Psoas muscle (tissue), 8 donors: Measurements from ENCODE around the gene COMMD4. TPM values are rescaled to one million over a fixed set of nuclear protein-coding genes. Genes with fewer than 3 reads are reported as not detected.
"Not testable (repeated sequence)": the region's sequence is repeated elsewhere in the genome, so short reads cannot be mapped to it uniquely, and the experiment has no call there.

Source experiments
- ATAC-seq, 4 donors: fragments of 200-7000 bp; cut with Tn5 transposase; one replicate each; pipeline ENCODE4 v1.9.1; 2020; ENCODE audit warnings: moderate library complexity in 3 of 4, mild to moderate bottlenecking in 2 of 4
- DNase-seq, 2 donors: peaks; one replicate each; pipeline ENCODE4 v3.0.0-alpha.2; 2020
- H3K27ac ChIP-seq: fragments of 200-600 bp; one replicate; pipeline ENCODE4 v1.8.0; 2022
- H3K27me3 ChIP-seq, 3 donors: fragments of 200-600 bp in 1 of 3; one replicate each; pipeline versions ENCODE4 v1.6.1 to v1.8.0; 2013 to 2022; ENCODE audit warnings: low read length in 2 of 3, mild to moderate bottlenecking in 2 of 3, moderate library complexity in 1 of 3; ENCODE audit not compliant: insufficient read depth in 3 of 3
- H3K36me3 ChIP-seq, 2 donors: fragments of 200-600 bp in 1 of 2; one replicate each; pipeline versions ENCODE4 v1.6.1 to v1.8.0; 2013 to 2022; ENCODE audit warnings: low read depth in 1 of 2, mild to moderate bottlenecking in 1 of 2, moderate library complexity in 1 of 2; ENCODE audit not compliant: insufficient read depth in 1 of 2
- H3K4me1 ChIP-seq: fragments of 200-600 bp; one replicate; pipeline ENCODE4 v1.8.0; 2022
- H3K4me3 ChIP-seq: fragments of 200-600 bp; one replicate; pipeline ENCODE4 v1.8.0; 2022; ENCODE audit warnings: mild to moderate bottlenecking
- H3K9me3 ChIP-seq: fragments of 200-600 bp; one replicate; pipeline ENCODE4 v1.8.0; 2022
- WGBS, 3 donors: extraction: QIAGEN DNeasy Blood & Tissue Kit; methylation state at CpG; one replicate each; pipeline versions ENCODE4 v1.1.6 to v1.1.7; 2013; 5-methylcytosine and 5-hydroxymethylcytosine counted together
- intact Hi-C, 2 donors: fragments of 100-400 bp; cut with DNase I; formaldehyde crosslinking; loops; one replicate each; pipeline versions ENCODE4 v1.11.0 to v1.14.2; 2022
- polyA plus RNA-seq, 3 donors: library from polyadenylated mRNA; stranded (reverse); fragments of 200-250 nt; gene quantifications; one replicate each; pipeline ENCODE4 v1.2.3, GENCODE V29; 2013
- total RNA-seq, 4 donors: library from RNA; stranded (reverse); fragmentation: NEBNext Ultra II Directional in 2 of 4; extraction: Animal tissue kit (Norgen Biotek cat#: 25700) in 2 of 4; gene quantifications; one replicate each; pipeline versions ENCODE4 v1.2.1 to v1.2.4, GENCODE V29; 2021 to 2023
- TF ChIP-seq, protein P1 (sequence below): fragments of 200-600 bp; IDR thresholded peaks from one replicate; pipeline ENCODE4 v1.8.0; 2022; ENCODE audit warnings: antibody characterized with exemption
- donor health status: healthy with polysubstance abuse.
- donor health status: DM: no; HTN: no; CAD: no; lungs with moderate emphysema.
- donor health status: Bipolar disorder and iron deficiency.
- donor health status: healthy.
- donor health status: DM: yes; HTN: yes; CAD: no.
- donor health status: DM: no; HTN: no; CAD: no.
- donor health status: DM: no; HTN: no; CAD: no.
- donor health status: DM: yes; HTN: yes; CAD: no.

Gene COMMD4
- total and polyA plus RNA-seq, 7 donors: 20.1 to 30.6 (median 25.3) TPM

GRCh38 chr15:75327005-75327404, 8.9 kb upstream of the COMMD4 start:
- Histone ChIP-seq H3K4me3 (no peak overlapping the region), H3K27me3 (peaks cover 0 to under 1% (median 0%) of the 10 kb centered on the region in 3 donors), H3K4me1 (no peaks in the 10 kb centered on the region), H3K9me3 (no peaks in the 10 kb centered on the region), H3K27ac (no peak overlapping the region), H3K36me3 (no peaks in the 10 kb centered on the region)
- TF ChIP-seq, protein P1, sequence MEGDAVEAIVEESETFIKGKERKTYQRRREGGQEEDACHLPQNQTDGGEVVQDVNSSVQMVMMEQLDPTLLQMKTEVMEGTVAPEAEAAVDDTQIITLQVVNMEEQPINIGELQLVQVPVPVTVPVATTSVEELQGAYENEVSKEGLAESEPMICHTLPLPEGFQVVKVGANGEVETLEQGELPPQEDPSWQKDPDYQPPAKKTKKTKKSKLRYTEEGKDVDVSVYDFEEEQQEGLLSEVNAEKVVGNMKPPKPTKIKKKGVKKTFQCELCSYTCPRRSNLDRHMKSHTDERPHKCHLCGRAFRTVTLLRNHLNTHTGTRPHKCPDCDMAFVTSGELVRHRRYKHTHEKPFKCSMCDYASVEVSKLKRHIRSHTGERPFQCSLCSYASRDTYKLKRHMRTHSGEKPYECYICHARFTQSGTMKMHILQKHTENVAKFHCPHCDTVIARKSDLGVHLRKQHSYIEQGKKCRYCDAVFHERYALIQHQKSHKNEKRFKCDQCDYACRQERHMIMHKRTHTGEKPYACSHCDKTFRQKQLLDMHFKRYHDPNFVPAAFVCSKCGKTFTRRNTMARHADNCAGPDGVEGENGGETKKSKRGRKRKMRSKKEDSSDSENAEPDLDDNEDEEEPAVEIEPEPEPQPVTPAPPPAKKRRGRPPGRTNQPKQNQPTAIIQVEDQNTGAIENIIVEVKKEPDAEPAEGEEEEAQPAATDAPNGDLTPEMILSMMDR: no peak
- DNase-seq (no peak), ATAC-seq (no peak)
- 83 to 85% (median 84%) methylated on average over 4 of the region's 4 CpGs for WGBS, 3 donors
- intact Hi-C loops: no loop called here

DNA sequence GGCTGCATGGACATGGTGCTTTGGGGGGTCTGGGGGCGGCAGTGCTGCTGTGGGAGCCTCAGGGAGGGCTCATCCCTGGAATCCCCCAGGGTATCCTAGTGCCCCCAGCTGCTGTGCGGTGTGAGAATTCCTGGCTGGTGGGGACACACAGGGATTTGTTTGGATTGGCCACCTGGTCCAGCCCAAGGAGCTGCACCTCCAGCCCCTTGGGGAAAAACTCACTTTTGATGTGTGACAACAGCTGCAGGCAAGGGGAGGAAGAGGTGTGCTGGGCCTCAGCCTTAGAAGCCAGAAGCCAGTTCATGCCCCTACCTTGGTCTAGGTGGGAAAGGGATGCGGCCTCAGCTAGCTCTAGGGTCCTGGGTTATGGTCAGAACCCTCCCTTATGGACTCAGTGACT, 8.4 kb upstream of the COMMD4 start:
- Histone ChIP-seq H3K4me1 (no peaks in the 10 kb centered on the region), H3K27ac (no peak overlapping the region), H3K36me3 (no peaks in the 10 kb centered on the region), H3K4me3 (no peak overlapping the region), H3K27me3 (no peaks in the 10 kb centered on the region), H3K9me3 (no peaks in the 10 kb centered on the region)
- TF ChIP-seq, protein P1: no peak
- ATAC-seq (no peak), DNase-seq (no peak)
- 68 to 77% (median 69%) methylated on average over 3 of the region's 3 CpGs for WGBS, 3 donors
- intact Hi-C loops: no loop called here

DNA sequence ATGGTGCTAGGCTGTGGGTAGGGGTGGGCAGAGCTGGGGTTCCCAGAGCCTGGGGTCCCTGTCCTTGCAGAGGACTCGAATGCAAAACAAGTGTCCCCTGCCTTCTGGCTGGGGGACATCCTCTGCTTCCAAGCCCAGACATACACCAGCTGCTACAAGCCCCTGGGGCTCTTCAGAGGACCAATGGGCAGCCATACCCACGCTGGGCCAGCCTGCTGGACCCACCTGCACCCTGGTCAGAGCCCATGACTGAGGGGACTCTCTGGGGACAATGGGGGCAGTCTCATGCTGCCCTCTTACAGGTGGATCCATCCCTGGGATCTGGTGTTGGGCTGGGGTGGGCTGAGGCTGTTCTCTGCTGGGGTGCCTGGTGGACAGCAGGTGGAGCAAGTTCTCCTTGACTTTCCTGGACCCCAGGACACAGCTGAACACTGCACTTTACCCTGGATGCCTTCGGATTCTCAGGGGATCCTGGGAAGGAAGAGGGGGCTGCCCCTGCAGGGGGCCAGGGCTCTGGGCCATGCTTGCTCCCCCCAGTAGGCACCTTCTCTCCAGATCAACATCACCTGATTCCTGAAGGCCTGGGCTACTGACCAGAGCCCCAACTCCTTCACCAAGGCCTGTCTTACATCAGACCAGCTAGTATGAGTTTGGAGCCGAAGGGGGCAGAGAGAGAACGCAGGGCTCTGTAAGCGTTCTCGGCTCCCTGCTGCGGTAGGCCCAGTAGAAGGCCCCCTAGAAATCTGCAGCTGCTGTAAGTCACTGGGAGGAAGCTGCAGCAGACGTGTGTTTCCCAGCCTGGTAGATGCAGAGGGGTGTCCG, 7.2 kb upstream of the COMMD4 start:
- TF ChIP-seq, protein P1: no peak
- H3K4me1 ChIP-seq: no peaks in the 10 kb centered on the region
- DNase-seq (no peak), ATAC-seq (no peak)
- no peak overlapping the region for H3K27ac ChIP-seq
- no peak overlapping the region for H3K4me3 ChIP-seq
- WGBS, 3 donors: 65 to 76% (median 71%) methylated on average over 10 of the region's 10 CpGs
- no peaks in the 10 kb centered on the region for H3K36me3 ChIP-seq
- no peaks in the 10 kb centered on the region for H3K27me3 ChIP-seq
- intact Hi-C loops: no loop called here
- no peaks in the 10 kb centered on the region for H3K9me3 ChIP-seq

DNA sequence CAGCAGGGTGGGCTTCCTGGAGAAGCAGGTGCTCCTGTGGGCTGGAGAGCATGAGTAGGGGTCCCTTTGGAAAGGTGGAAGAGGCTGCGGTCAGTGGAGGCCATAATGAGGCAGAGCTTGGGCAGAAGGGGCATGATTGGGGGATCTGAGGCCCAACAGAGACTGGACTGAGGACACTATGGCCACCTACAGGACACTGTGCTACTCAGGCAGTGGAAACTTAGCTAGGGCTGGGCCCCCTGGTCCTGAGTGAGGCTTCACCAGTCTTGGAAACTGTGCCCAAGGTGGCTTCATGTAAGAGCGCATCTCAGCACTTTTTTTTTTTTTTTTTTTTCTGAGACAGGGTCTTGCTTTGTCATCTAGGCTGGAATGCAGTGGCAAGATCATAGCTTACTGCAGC, 6.3 kb upstream of the COMMD4 start:
- intact Hi-C loops: no loop called here
- no peaks in the 10 kb centered on the region for H3K9me3 ChIP-seq
- WGBS, 3 donors: 92 to 95% (median 94%) methylated on average over 2 of the region's 2 CpGs
- ATAC-seq: no peak
- DNase-seq: no peak
- H3K36me3 ChIP-seq: no peaks in the 10 kb centered on the region
- H3K27me3 ChIP-seq: no peaks in the 10 kb centered on the region
- H3K27ac ChIP-seq: no peak overlapping the region
- H3K4me3 ChIP-seq: no peak overlapping the region
- TF ChIP-seq, protein P1: no peak
- no peaks in the 10 kb centered on the region for H3K4me1 ChIP-seq

GRCh38 chr15:75332093-75332492, 3.8 kb upstream of the COMMD4 start:
- peaks cover 12% of the 10 kb centered on the region for H3K4me1 ChIP-seq
- H3K4me3 ChIP-seq, H3K36me3 ChIP-seq, H3K27me3 ChIP-seq, ATAC-seq, intact Hi-C loops, H3K9me3 ChIP-seq, DNase-seq, H3K27ac ChIP-seq: not testable (repeated sequence)
- 65 to 72% (median 72%) methylated on average over 7 of the region's 7 CpGs for WGBS, 3 donors

DNA sequence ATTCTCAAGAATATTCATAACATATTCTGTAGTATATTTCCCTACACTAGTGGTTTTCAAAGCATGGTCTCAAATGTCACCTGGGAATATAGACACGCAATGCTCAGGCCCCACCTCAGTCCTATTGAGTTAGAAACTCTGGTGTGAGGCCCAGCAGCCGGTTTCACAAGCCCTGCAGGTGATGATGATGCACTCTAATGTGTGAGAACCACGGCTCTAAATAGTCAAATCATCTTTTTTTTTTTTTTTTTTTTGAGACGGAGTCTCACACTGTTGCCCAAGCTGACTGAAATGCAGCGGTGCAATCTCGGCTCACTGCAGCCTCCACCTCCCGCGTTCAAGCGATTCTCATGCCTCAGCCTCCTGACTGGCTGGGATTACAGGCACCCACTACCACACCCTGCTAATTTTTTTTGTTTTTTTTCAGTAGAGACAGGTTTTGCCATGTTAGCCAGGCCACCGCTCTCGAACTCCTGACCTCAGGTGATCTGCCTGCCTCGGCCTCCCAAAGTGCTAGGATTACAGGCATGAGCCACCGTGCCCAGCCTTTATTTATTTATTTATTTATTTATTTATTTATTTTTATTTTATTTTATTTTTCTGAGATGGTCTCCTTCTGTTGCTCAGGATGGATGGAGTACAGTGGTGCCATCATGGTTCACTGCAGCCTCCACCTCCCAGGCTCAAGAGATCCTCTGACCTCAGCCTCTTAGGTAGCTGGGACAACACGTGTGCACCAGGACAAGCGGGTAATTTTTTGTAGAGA, 2.0 kb upstream of the COMMD4 start:
- H3K4me3 ChIP-seq, DNase-seq, H3K36me3 ChIP-seq, H3K27me3 ChIP-seq, intact Hi-C loops, ATAC-seq, H3K9me3 ChIP-seq, H3K27ac ChIP-seq: not testable (repeated sequence)
- 91 to 93% (median 92%) methylated on average over 15 of the region's 15 CpGs for WGBS, 3 donors
- H3K4me1 ChIP-seq: peaks cover 12% of the 10 kb centered on the region
